CD1c-positive myeloid dendritic cell (primary cell): ENCODE data around the gene PTPRN2.
"Not testable (repeated sequence)": the region's sequence is repeated elsewhere in the genome, so short reads cannot be mapped to it uniquely, and the experiment has no call there.

ENCODE experiments used
- DNase-seq: peaks from one replicate; pipeline ENCODE4 v3.0.0-alpha.2; 2016; ENCODE audit errors: extremely low spot score

PTPRN2 gene

DNA sequence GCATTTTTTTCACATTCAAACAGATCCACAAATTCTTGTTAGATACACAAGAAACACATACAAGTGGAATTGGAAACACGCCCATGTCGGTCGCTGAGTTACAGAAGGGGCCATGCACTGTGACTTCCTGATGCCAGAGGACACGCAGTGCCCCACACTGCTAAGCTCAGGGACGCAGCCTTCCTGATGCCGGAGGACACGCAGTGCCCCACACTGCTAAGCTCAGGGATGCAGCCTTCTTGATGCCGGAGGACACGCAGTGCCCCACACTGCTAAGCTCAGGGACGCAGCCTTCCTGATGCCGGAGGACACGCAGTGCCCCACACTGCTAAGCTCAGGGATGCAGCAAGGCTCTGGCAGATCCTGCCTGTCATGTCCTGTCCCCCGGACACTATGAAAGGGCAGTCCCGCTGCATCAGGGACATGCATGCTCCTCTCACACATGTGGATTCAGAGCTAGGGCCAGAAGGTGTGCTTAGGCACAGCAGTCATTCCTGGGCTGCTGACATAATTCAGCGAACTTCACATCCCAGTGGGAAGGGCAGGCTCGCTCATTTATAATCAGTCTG is 810.3 kb downstream of the PTPRN2 start:
- not testable (repeated sequence) for DNase-seq

DNA sequence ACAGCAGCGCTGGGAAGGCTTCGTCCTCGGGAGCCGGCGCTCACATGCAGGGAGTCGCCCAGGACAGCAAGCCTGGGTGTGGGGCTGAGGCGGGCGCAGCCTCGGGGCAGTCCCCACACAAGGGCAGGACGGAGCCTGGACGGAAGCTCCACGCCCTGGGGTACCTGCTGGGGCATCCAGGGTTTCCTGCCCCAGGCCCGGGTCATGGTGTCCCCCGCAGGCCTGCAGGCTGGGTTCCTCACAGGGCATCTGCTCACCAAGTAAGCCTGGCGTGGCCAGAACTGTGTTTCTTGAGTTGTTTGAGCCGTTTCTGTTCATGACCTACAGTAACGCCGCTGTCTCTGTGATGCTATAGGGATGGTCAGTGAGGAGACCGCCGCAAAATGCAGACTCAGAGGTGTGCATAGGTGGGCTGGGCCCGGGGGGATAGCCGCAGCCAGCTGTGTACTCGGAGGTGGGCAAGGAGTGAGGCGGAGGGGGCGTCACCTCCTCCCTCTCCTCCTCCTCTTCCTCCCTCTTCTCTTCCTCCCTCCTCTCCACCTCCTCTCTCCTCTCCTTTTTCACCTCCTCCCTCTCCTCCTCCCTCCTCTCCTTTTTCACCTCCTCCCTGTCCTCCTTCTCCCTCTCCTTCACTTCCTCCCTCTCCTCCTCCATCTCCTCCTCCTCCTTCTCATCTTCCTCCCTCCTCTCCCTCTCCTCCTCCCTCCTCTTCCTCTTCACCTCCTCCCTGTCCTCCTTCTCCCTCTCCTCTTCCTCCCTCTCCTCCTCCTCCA is 811.9 kb downstream of the PTPRN2 start:
- DNase-seq, result no peak

DNA sequence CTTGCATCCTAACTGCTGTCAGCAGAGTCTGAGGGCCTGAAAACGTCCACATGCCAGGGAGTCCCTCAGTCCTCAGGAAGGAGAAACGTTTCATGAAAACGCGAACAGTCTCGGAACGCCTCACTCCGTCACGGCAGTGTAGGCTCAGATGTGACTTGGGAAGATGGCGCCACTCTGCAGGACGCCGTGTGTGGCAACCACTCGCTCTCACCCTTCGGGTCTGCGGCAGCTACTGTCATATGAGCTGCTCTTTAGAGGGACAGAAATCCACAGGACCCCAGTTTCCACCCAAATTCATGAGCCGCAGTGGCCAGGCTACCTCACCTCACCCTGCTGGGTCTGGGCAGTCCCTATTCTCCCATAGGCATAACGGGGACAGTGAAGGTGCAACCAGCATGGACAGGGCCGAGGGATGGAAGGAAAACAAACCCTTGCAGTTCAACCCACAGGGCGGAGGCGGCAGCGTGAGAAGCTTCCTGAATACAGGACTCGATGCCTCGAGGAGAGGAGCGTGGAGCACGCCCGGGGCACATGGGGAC is 812.5 kb downstream of the PTPRN2 start:
- no peak for DNase-seq

DNA sequence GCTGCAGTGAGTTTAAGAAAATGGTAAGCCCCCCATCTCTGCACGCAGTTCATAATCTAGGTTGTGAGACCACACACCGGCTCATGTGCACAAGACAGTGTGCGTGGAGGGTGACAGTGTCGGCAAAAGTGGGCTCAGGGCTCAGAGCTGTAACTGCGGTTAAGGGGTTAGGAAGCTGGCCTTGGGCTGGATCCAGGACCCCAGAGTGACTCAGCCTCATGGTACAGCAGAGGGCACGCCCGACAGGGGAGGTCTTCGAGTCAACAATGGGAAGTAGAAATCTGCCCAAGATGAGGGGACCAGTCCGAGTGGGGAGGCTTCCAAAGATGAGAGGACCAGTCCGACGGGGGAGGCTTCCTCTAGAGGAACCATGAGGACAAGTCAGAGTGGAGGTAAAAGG is 813.1 kb downstream of the PTPRN2 start:
- DNase-seq, result no peak

DNA sequence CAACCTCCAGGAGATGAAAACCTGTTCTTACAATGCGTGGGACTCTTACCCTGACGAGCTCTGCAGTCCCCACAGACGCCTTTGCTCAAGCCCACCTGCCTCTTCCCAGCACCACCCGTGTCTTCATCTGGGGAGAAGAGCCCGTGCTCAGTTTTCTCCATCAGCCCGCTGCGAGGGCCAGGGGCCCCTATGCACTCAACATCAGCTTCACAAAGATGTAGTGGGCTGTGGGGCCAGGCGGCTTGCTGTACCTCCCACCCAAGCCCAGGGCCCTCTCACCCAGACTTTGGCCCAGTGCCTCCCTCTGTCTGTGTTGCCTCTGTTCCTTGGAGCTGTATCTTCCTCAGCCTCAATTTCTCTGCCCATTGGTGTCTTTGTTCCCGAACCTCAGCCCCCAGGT is 814.3 kb downstream of the PTPRN2 start:
- DNase-seq, result no peak

DNA sequence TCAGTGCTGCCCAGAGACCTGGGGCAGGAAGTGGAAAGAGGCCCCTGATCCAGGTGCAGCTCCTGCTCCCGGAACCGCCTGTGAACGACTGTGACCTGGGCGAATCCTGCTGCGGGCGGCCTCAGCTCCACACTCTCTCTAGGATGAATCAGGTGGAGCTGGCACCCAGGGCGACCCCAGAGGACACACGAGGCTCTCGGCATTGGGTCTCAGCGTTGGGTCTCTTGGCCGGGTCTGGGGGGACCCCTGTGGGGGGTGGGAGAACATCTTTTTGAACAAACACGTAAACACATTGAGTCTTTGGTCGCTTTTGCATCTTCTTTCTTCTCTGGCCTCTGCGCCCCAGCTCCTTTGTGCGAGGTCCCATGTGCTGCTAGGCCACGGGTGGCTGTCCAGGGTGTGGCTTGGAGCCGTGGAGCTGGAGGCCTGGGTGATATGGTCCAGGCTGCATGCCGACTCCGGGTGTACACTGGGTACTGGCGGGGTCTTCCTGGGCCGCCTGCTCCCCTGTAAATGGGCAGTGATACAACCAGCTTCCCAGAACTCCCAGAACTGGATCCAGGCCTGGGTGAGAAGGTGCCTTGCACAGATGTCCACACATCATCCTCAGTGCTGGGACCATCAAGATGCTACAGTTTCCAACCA is 815.0 kb downstream of the PTPRN2 start:
- DNase-seq, result no peak

DNA sequence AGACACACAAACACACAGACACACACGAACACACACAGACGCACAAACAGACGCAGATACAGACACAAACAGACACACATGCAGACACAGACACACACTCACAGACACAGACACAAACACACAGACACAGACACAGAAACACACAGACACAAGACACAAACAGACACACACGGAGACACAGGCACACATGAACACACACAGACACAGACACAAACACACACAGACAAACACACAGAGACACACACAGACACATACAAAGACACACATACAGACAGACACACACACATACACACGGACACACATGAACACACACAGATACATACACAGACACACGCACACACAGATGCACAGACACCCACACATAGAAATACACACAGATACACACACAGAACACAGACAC is 815.9 kb downstream of the PTPRN2 start:
- no peak for DNase-seq

DNA sequence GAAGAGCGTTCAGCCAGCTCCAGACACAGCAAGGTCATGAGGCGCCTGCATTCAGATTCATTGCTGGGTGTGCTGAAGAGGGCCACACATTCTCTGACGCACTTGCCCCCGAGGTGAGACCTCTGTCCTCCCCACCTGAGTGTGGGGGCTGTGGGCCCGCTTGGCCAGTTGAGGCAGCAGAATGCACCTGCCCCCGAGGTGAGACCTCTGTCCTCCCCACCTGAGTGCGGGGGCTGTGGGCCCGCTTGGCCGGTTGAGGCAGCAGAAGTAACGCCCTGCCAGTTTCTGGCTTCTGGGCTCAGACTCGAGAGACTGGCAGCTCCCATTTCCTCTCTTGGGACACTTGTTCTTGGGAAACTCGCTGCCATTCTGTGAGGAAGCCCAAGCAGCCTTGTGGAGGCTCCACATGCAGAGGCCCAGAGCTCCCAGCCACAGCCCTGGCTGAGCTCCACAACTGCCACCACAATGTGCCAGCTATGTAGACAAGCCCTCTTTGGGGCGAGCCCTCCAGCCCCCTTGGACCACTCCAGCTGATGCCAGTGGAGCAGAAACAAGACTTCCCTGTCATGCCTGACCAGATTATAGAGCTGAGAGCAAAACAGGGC is 816.8 kb downstream of the PTPRN2 start:
- no peak for DNase-seq

DNA sequence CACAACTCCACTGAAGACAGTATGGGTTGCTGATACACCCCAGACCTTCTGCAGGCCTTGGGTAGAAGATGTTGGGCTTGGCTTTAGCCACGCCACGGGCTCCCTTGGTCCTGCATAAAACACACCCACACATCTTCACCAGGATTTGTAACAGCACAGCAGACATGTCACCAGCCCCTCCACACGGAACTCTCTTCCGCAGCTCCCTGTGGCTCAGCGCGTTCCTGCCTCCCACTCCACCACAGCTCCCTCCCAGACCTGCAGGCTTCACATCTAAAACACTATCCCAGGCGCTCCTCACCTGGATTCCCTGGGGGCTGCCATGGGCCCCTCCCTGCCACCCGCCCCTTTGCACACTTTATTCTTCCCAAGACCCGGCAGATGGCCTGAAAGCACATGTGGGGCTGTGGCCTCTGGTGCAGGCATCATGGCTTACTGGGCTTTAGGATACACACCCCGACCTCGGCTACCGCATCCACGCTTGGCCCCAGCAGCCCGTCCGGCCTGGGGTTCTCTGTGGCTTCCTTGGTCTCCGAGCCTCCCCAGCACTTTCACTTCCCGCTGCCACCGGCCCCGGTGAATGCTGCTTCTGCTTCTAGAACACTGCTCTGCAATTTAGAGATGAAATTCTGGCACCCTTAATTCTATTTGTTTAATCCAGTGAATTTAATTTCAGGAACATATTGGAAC is 818.0 kb downstream of the PTPRN2 start:
- peak; percentile 53 for DNase-seq

DNA sequence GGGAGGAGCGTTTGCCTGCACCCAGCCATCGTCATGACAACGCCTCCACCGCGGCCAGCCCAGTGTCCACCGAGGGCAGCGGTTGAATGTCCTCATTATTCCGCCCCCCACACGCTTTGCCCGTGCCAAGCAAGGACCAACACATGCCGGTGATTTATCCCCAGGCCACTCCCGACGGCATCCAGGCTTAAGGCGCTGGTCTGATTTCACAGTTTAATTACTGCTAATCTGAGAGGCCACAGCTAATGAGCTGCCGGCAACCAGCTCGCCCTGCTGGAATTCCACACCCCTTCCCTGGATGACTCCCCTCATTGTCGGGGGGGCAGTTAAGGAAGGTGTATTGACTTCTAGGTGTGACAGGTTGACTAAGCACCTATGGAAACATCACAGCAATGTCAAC is 818.5 kb downstream of the PTPRN2 start:
- no peak for DNase-seq

DNA sequence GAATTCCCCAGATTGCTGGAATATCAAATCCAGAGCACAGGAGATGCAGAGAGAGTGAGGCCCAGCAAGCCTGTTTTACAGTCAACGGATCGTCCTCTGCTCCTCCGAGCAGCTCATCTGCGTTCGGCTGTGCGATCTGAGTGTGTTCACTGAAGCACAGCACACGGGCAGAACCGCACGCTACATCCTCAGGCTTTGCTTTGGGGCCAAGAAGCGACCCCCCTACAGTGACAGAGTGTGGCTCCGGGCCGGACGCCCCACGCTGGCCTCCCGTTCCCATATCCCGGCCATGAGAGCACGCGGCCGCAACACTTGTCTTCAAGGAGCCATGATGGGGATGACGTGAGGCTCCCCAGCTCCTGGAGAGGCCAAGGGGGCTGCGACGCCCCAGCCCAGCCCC is 819.4 kb downstream of the PTPRN2 start:
- no peak for DNase-seq

DNA sequence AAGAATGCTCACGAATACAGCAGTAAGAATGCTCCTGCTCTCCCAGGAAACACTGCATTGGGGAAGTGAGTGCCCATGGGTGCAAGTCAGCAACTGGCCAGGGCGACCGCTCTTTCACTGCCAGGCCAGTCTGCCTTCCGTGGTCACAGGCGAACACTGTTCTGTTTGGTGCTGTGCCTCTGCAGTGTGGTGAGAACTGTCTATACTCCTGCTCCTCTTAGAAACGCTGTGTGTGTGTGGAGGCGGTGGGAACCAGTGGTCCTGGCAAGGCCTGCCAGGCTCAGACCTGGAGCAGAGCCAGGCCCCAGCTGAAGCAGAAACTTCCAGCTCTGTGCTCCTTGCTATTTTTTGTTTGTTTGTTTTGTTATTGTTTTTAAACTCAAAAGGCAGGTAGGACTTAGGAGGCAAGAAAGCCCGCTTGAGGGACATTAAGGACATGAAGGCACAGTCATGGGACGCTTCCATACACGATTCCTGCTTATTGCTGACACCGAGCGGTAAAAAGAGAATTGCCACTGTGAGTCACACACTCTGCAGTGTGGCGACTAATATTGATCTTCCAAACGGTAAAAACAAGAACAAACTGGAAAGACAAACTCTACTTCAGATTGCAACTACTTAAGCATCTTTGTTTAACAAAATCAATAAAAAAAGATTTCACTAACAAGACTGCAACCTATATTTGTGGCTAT is 820.0 kb downstream of the PTPRN2 start:
- no peak for DNase-seq

DNA sequence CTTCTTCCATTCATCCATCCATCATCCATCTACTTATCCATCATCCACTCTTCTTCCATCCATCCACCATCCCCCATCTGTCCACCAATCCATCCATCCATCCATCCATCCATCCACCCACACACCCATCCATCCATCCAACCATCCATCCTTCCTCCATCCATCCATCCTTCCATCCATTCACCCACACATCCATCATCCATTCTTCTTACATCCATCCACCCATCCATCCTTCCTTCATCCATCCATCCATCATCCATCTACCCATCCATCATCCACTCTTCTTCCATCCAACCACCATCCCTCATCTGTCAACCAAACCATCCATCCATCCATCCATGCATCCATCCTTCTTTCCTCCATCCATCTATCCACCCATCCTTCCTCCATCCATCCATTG is 821.5 kb downstream of the PTPRN2 start:
- no peak for DNase-seq

DNA sequence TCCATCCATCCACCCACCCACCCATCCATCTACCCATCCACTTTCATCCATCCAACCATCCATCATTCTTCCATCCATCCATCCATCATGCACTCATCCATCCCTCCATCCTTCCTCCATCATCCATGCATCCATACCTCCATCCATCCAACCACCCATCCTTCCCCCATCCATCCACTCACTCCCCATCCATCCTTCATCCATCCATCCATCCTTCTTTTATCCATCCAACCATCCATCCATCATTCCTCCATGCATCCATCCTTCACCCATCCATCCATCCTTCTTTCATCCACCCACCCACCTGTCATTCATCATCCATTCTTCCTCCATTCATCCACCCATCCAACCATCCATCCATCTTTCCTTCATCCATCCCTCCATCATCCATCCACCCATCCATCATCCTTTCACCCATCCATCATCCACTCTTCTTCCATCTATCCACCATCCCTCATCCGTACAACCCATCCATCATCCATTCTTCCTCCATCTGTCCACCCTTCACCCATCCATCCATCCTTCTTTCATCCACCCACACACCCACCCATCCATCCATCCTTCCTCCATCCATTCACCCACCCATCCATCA is 822.6 kb downstream of the PTPRN2 start:
- no peak for DNase-seq

DNA sequence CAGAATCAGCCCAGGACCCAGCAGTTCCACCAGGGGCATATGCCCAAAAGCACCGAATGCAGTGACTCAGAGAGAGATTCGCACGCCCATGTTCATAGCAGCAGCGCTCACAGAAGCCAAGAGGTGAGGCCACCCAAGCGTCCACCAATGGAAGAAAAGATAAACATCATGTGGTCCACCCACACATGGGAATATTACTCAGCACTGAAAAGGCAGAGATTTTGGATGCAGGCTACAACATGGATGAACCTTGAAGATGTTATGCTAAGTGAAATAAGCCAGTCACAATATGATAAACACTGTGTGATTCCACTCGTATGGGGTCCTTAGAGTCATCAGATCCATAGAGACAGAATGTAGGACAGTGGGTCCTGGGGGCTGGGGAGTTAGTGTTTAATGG is 823.4 kb downstream of the PTPRN2 start:
- DNase-seq, result no peak

DNA sequence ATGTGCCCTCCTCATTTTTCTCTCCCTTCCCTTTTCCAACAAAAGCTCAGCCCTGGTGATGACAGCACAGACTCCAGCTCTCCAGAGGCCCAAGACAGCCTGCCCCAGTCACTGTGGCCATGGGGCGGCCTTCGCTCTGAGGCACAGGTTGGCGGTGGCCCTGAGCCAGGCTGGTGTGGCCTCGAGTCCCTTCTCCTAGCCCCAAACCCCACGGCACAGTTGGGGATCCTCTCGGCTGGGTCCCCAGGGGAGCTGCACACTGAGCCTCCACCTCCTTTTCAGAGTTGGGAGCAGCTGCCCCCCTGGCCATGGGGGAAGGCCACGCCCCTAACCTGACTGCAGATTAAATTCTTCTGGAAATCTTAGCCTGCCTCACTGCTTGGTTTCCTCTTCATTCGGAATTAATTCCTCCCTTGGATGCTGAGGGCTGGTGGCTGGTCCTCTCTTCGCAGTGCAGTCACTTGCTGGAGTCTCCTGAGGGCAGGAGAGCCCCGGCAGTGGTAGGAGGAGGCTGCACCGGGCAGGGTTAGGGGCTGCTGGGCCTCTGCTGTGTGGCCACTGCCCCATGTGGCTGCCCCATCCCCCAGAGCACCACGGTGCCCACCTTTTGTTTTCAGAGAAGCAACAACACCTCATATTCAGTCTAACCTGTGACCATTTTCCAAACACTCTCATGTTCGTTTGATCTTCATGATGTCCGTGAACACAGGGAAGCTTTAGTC is 824.2 kb downstream of the PTPRN2 start:
- no peak for DNase-seq

DNA sequence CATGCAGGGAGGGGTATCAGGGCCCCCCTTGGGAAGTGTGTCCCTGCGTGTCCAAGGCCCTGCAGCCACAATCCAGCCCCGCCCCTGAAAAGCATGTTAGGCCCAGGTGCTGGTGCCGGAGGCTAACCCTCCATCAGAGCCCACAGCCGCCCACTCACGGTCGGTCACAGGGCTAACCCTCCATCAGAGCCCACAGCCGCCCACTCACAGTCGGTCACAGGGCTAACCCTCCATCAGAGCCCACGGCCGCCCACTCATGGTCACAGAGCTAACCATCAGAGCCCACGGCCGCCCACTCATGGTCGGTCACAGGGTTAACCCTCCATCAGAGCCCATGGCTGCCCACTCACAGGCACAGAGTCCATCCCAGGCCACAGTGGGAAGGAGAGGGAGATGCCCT is 824.8 kb downstream of the PTPRN2 start:
- no peak for DNase-seq

DNA sequence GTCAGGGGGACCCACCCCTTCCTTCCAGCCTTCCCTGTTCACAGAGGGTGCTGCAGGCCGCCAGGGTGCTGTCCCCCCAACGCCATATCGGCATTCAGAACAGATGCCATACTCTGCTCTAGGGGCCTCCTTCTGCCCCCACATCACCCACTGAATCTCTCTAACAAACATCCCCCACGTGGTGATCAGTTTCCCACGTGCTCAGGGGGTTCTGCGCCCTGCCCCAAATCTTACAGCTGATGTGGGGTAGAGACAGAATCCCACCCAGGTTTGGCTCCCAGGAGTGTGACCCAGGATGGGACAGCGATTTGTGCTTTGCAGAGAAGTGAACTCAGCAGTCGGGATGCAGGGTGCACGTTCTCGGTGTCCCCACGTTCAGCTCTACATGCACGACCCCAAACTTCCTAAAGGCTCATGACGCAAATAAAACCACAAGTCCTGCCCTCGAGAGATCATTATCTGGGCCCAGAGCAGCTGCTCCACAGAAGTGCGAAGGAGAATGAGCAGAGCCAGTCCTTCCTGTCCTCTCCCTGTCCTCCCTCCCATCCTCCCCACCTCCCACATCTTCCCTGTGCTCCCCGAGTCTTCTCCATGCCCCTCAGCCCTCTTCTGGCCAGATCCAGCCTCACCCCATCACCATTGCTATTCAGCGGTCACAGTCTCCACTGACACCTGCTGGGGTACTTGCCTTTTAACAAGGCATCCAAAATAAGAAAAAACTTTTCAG is 827.5 kb downstream of the PTPRN2 start:
- DNase-seq, result no peak

DNA sequence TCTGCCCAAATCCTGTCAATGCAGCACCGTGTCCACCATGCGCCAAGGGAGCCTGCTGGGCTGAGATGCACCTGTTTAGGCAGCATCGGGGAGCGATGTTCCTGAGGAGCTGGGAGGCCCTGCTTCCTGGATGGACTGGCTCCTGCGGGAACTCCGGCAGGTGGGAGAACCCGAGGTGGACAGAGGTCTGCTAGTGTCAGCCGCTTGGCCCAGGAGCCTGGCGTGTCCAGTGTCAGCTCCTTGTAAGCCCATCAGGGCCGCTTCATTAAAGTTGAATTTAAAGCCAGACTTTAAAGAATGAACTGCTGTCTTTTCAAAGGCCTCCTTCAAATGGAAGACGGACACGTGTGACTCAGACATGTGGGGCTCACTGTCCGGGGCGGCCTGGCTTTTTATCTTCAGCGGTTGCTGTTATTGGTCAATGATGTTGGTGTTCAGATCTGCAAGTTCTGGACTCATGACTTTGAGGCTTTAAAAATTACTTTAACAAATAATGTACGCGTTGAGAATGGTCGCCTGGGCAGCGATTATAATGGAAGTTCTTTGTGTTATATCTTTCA is 828.3 kb downstream of the PTPRN2 start:
- no peak for DNase-seq
